RWPE2 (cell line): ENCODE results near the gene MEDAG.
A peak's percentile ranks its signal among the peaks of the same experiment; 100 is the strongest.

ENCODE experiments used
- ATAC-seq: fragments of 200-7000 bp; cut with Tn5 transposase; 3 replicates; pipeline ENCODE4 v1.9.1; 2021; ENCODE audit warnings: low read depth
- DNase-seq: peaks from one replicate; pipeline ENCODE4 v3.0.0-alpha.2; 2020; ENCODE audit warnings: low spot score
- H3K27ac ChIP-seq: fragments of 450-650 bp; 2 replicates; pipeline ENCODE4 v1.5.1; 2017; ENCODE audit warnings: mild to moderate bottlenecking; ENCODE audit not compliant: poor library complexity, severe bottlenecking
- H3K27me3 ChIP-seq: fragments of 250-450 bp; sonication (Bioruptor Pico); 2 replicates; pipeline ENCODE4 v1.5.1; 2021; ENCODE audit warnings: mild to moderate bottlenecking, moderate library complexity; ENCODE audit not compliant: insufficient read depth, poor library complexity, severe bottlenecking
- H3K36me3 ChIP-seq: fragments of 250-450 bp; sonication (Bioruptor Pico); 2 replicates; pipeline ENCODE4 v1.5.1; 2020; ENCODE audit warnings: low read depth, mild to moderate bottlenecking, moderate library complexity
- H3K4me1 ChIP-seq: fragments of 250-450 bp; sonication (Bioruptor Pico); 2 replicates; pipeline ENCODE4 v1.5.1; 2021; ENCODE audit warnings: mild to moderate bottlenecking, moderate library complexity; ENCODE audit not compliant: insufficient read depth, poor library complexity, severe bottlenecking
- H3K4me3 ChIP-seq: fragments of 250-450 bp; sonication (Bioruptor Pico); 2 replicates; pipeline ENCODE4 v1.5.1; 2021; ENCODE audit warnings: mild to moderate bottlenecking, moderate library complexity; ENCODE audit not compliant: severe bottlenecking
- H3K9me3 ChIP-seq: fragments of 250-450 bp; sonication (Bioruptor Pico); 2 replicates; pipeline ENCODE4 v1.5.1; 2021; ENCODE audit warnings: mild to moderate bottlenecking, moderate library complexity; ENCODE audit not compliant: severe bottlenecking
- TF ChIP-seq, protein P1 (sequence below): fragments of 450-650 bp; IDR thresholded peaks from one replicate; pipeline ENCODE4 v1.5.1; 2017; ENCODE audit warnings: mild to moderate bottlenecking, moderate library complexity; ENCODE audit not compliant: poor library complexity, severe bottlenecking

The MEDAG gene

DNA sequence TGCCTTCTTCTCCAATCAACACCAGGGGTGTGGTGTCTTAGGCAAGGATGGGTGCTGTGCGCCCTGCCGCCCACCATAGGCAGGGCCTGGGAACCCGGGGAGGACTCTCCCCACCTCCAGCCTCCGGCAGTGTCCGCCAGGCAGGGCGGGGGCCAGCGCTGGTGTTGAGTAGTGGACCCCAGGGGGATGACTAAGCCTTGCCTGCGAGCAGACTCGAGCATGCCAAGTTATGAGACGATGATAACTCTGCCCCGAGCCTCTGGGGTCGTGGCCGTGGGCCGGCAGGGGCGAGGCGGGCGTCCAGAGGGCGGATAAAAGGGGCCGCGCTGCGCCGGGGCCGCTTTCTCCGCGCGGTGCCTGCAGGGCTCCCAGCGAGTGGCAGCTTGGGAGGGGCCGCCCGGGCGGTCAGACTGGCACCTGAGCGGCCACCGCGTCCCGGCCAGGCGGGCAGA lies at the start of gene MEDAG:
TSS of gene MEDAG (plus strand) at position 340 of the 452 bp plus-strand sequence. CDS start 245 bp downstream, outside the sequence.
- Histone ChIP-seq H3K36me3 (no peaks in the 10 kb centered on the region), H3K4me1 (no peaks in the 10 kb centered on the region), H3K9me3 (no peaks in the 10 kb centered on the region), H3K27me3 (no peaks in the 10 kb centered on the region), H3K4me3 (no peak within 1 kb of the TSS), H3K27ac (no peak within 1 kb of the TSS)
- DNase-seq (no peak), ATAC-seq (no peak)
- TF ChIP-seq, protein P1, sequence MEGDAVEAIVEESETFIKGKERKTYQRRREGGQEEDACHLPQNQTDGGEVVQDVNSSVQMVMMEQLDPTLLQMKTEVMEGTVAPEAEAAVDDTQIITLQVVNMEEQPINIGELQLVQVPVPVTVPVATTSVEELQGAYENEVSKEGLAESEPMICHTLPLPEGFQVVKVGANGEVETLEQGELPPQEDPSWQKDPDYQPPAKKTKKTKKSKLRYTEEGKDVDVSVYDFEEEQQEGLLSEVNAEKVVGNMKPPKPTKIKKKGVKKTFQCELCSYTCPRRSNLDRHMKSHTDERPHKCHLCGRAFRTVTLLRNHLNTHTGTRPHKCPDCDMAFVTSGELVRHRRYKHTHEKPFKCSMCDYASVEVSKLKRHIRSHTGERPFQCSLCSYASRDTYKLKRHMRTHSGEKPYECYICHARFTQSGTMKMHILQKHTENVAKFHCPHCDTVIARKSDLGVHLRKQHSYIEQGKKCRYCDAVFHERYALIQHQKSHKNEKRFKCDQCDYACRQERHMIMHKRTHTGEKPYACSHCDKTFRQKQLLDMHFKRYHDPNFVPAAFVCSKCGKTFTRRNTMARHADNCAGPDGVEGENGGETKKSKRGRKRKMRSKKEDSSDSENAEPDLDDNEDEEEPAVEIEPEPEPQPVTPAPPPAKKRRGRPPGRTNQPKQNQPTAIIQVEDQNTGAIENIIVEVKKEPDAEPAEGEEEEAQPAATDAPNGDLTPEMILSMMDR: no peak

DNA sequence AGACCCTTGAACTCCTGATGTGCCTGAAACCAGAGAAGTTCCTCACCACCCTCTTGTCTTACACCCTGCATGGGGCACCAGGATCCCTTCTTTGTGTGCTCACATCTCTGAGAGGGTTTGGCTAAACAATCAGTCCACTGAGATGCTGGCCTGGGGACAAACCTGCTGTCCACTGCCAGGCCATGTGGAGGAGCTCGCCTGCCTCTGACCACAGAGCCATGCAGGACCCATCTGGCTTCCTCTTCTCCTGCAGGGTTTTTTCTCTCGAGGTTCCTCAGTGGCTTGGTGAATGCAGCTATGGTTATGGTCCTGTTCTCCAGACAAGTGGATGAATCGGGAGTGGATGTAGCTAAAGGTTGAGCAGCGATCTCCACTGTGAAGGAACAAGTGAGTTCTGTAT lies 49.1 kb upstream of the MEDAG start:
- Histone ChIP-seq H3K4me3 (no peak overlapping the region), H3K36me3 (no peaks in the 10 kb centered on the region), H3K4me1 (no peaks in the 10 kb centered on the region), H3K27me3 (no peaks in the 10 kb centered on the region), H3K27ac (peak overlapping the region; percentile 11), H3K9me3 (no peaks in the 10 kb centered on the region)
- DNase-seq (no peak), ATAC-seq (no peak)
- TF ChIP-seq, protein P1: no peak

DNA sequence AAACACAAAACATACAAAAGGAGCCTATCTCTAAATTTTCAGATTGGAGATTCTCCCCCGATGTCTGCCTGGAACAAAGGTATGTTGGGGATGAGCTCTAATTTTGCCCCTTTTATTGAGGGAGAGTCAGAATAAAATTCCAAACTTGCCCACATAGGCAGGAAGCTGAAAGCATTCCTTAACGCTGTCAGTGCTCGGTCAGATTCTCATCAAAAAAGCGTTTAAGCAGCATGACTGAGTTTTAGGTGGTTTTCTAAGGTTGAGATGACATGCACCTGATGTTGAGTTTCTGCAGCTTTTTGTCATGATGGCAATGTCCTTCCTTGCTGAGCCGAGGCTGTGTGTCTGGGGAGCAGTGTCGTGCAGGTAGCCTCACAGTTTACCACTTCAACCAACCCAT lies 48.4 kb upstream of the MEDAG start:
- ATAC-seq (no peak), DNase-seq (no peak)
- Histone ChIP-seq H3K27ac (no peak overlapping the region), H3K27me3 (no peaks in the 10 kb centered on the region), H3K4me3 (no peak overlapping the region), H3K9me3 (no peaks in the 10 kb centered on the region), H3K36me3 (no peaks in the 10 kb centered on the region), H3K4me1 (no peaks in the 10 kb centered on the region)
- TF ChIP-seq, protein P1: no peak

DNA sequence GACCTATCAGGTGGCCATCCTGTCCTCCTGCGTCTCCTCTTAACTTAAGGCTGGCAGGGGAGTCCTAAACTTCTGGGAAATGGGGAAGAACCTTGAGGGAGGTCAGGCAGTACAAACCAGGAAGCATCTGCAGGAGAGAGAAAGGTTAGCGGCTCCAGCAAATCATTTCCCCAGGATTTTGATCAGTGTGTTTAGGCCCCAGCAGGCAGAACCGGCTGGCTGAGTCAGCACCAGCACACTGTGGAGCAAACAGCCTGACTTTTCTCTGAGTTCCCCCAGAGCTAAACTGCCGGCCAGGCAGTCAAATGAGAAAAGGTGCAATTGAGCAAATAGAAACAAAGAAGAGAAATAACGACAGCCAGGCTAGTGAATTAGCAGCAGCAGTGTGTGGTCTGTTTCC lies 46.7 kb upstream of the MEDAG start:
- no peak for ATAC-seq
- DNase-seq: no peak
- Histone ChIP-seq H3K4me3 (no peak overlapping the region), H3K27ac (no peak overlapping the region), H3K27me3 (no peaks in the 10 kb centered on the region), H3K9me3 (no peaks in the 10 kb centered on the region), H3K4me1 (peaks cover 3% of the 10 kb centered on the region), H3K36me3 (no peaks in the 10 kb centered on the region)
- TF ChIP-seq, protein P1: no peak

DNA sequence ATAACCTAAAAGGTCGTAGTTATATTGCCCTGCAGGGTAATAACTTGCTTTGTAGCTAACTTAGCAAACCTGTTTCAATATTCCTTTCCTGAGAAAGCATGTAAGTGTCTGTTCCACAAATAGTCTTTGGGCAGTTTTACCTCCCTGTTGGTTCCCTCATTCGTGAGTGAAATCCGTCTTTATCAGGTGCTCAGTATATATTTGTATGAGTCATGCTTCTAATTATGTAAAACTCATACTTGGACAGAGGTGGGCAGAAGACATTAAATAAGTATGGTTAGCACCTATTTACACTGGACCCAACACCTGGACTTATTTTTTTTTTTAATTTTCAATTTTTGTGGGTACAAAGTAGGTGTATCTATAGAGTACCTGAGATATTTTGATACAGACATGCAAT lies 44.9 kb upstream of the MEDAG start:
- Histone ChIP-seq H3K36me3 (no peaks in the 10 kb centered on the region), H3K9me3 (no peaks in the 10 kb centered on the region), H3K27me3 (no peaks in the 10 kb centered on the region), H3K4me1 (peaks cover 20% of the 10 kb centered on the region), H3K4me3 (no peak overlapping the region), H3K27ac (no peak overlapping the region)
- TF ChIP-seq, protein P1: no peak
- no peak for DNase-seq
- no peak for ATAC-seq
